Thoracic aorta (tissue), 2 donors: ENCODE results near the gene SLC49A3. TPM values are rescaled to one million over a fixed set of nuclear protein-coding genes. Genes with fewer than 3 reads are reported as not detected.
A peak's percentile ranks its signal among the peaks of the same experiment; 100 is the strongest.

Source experiments
- ATAC-seq: fragments of 150-250 bp; one replicate; pipeline ENCODE4 v1.8.0; 2017; ENCODE audit warnings: low read depth; ENCODE audit not compliant: insufficient number of reproducible peaks, low FRiP score
- DNase-seq: peaks from one replicate; pipeline ENCODE4 v3.0.0-alpha.2; 2020; ENCODE audit warnings: low spot score
- H3K27ac ChIP-seq, 2 donors: fragments of 200-600 bp; sonication (generic); 1 replicate in 1 of 2; 2 replicates in 1 of 2; pipeline ENCODE4 v1.5.1; 2016; ENCODE audit warnings: mild to moderate bottlenecking in 2 of 2, moderate library complexity in 2 of 2
- H3K27me3 ChIP-seq: fragments of 200-600 bp; sonication (generic); replicated peaks from 2 replicates; pipeline ENCODE4 v1.6.0; 2016; ENCODE audit warnings: mild to moderate bottlenecking; ENCODE audit not compliant: insufficient read depth
- H3K36me3 ChIP-seq: fragments of 200-600 bp; sonication (generic); one replicate; pipeline ENCODE4 v1.5.1; 2016
- H3K4me1 ChIP-seq, 2 donors: fragments of 200-600 bp; sonication (generic); 1 replicate in 1 of 2; 2 replicates in 1 of 2; pipeline versions ENCODE4 v1.5.1 to v1.6.0; 2016; ENCODE audit warnings: low read depth in 2 of 2, mild to moderate bottlenecking in 1 of 2; ENCODE audit not compliant: control insufficient read depth in 1 of 2
- H3K4me3 ChIP-seq: fragments of 200-600 bp; sonication (generic); 2 replicates; pipeline ENCODE4 v1.5.1; 2016; ENCODE audit warnings: mild to moderate bottlenecking
- H3K9me3 ChIP-seq: fragments of 200-600 bp; sonication (generic); 2 replicates; pipeline ENCODE4 v1.5.1; 2016
- CTCF ChIP-seq: fragments of 200-600 bp; sonication (generic); IDR thresholded peaks from one replicate; pipeline ENCODE4 v1.5.1; 2019; ENCODE audit warnings: antibody characterized with exemption
- total RNA-seq, 2 donors: library from RNA; depleted of rRNA; stranded (reverse); fragments of >200 nt; gene quantifications; one replicate each; pipeline versions ENCODE4 v1.1.0 to v1.2.3, GENCODE V29; 2016

SLC49A3 gene
- total RNA-seq, 2 donors from 2014 or later = 9.1 to 26.0 TPM

GRCh38 chr4:687048-687970 is 1.6 kb downstream of the SLC49A3 start:
- peak overlapping the region in 1 of 2 donors; percentile 72 for H3K27ac ChIP-seq

GRCh38 chr4:686413-687040 is 2.4 kb downstream of the SLC49A3 start:
- H3K4me3 ChIP-seq = no peak overlapping the region
- no peak for ATAC-seq
- no peaks in the 10 kb centered on the region for H3K27me3 ChIP-seq
- H3K9me3 ChIP-seq = no peaks in the 10 kb centered on the region
- no peak for TF ChIP-seq CTCF
- H3K27ac ChIP-seq = no peak overlapping the region
- no peak for DNase-seq
- peaks cover 7 to 22% of the 10 kb centered on the region in 2 donors for H3K4me1 ChIP-seq
- no peaks in the 10 kb centered on the region for H3K36me3 ChIP-seq

More at GRCh38 chr4:687048-687970, 1.6 kb downstream of the SLC49A3 start:
- H3K9me3 ChIP-seq = no peaks in the 10 kb centered on the region
- peak; percentile 70 for DNase-seq
- H3K4me1 ChIP-seq = peaks cover 7 to 22% of the 10 kb centered on the region in 2 donors
- H3K36me3 ChIP-seq = no peaks in the 10 kb centered on the region
- peak overlapping the region; percentile 75 for H3K4me3 ChIP-seq
- H3K27me3 ChIP-seq = no peaks in the 10 kb centered on the region
- peak; percentile 17 for ATAC-seq
- no peak for TF ChIP-seq CTCF

- H3K9me3 ChIP-seq = no peaks in the 10 kb centered on the region
- H3K4me3 ChIP-seq = no peak overlapping the region
- H3K4me1 ChIP-seq = peaks cover 11 to 26% of the 10 kb centered on the region in 2 donors
- TF ChIP-seq CTCF = no peak
- no peaks in the 10 kb centered on the region for H3K36me3 ChIP-seq
- no peaks in the 10 kb centered on the region for H3K27me3 ChIP-seq
- no peak for ATAC-seq
- no peak overlapping the region for H3K27ac ChIP-seq
- DNase-seq = no peak
Measured at GRCh38 chr4:685679-686412, 3.1 kb downstream of the SLC49A3 start.

- TF ChIP-seq CTCF = no peak
- H3K36me3 ChIP-seq = no peaks in the 10 kb centered on the region
- no peak overlapping the region for H3K4me3 ChIP-seq
- H3K27ac ChIP-seq = no peak overlapping the region
- H3K27me3 ChIP-seq = no peaks in the 10 kb centered on the region
- peaks cover 13 to 30% of the 10 kb centered on the region in 2 donors for H3K4me1 ChIP-seq
- ATAC-seq (no peak), DNase-seq (no peak)
- no peaks in the 10 kb centered on the region for H3K9me3 ChIP-seq
Measured at GRCh38 chr4:684623-685327, 4.2 kb downstream of the SLC49A3 start.
